Testis (tissue), 5 donors: ENCODE results near the gene ZNF502. TPM values are rescaled to one million over a fixed set of nuclear protein-coding genes. Genes with fewer than 3 reads are reported as not detected.
"Not testable (repeated sequence)": the region's sequence is repeated elsewhere in the genome, so short reads cannot be mapped to it uniquely, and the experiment has no call there.

Experiments
- DNase-seq: peaks from one replicate; pipeline ENCODE4 v3.0.0-alpha.2; 2019
- H3K27ac ChIP-seq, 2 donors: fragments of 200-600 bp; sonication (generic); one replicate each; pipeline ENCODE4 v1.5.1; 2019
- H3K27me3 ChIP-seq: fragments of 200-600 bp; sonication (generic); one replicate; pipeline ENCODE4 v1.5.1; 2019
- H3K36me3 ChIP-seq: fragments of 200-600 bp; sonication (generic); one replicate; pipeline ENCODE4 v1.5.1; 2017; ENCODE audit warnings: low read depth; ENCODE audit errors: missing control alignments
- H3K4me1 ChIP-seq: fragments of 200-600 bp; sonication (generic); one replicate; pipeline ENCODE4 v1.5.1; 2019
- H3K4me3 ChIP-seq, 2 donors: fragments of 200-600 bp; sonication (generic); one replicate each; pipeline ENCODE4 v1.5.1; 2017 to 2019
- H3K9me3 ChIP-seq: fragments of 200-600 bp; sonication (generic); one replicate; pipeline ENCODE4 v1.5.1; 2017
- POLR2A ChIP-seq: fragments of 450-650 bp; IDR thresholded peaks from one replicate; pipeline ENCODE4 v1.6.1; 2017; ENCODE audit warnings: antibody characterized with exemption, mild to moderate bottlenecking, moderate library complexity
- WGBS, 2 donors: methylation state at CpG; one replicate each; pipeline ENCODE4 v1.1.5; 2018; 5-methylcytosine and 5-hydroxymethylcytosine counted together
- intact Hi-C: fragments of 100-400 bp; cut with DNase I; formaldehyde crosslinking; loops from one replicate; pipeline ENCODE4 v1.15.1; 2023; ENCODE audit warnings: low total_unique reads
- long read RNA-seq, 2 donors: transcript quantifications; one replicate each; lab custom pipeline, GENCODE V29; 2026
- polyA plus RNA-seq: library from polyadenylated mRNA; stranded (reverse); fragments of 350-450 nt; fragmentation: Illumina TruSeq; extraction: RNeasy Lipid Tissue Mini Kit (QIAGEN cat#74804); gene quantifications from one replicate; pipeline ENCODE4 v1.2.3, GENCODE V29; 2014; ENCODE audit warnings: low read depth, low replicate concordance; ENCODE audit not compliant: insufficient read depth
- total RNA-seq, 2 donors: library from RNA; depleted of rRNA; stranded (reverse); fragments of >200 nt; gene quantifications; one replicate each; pipeline ENCODE4 v1.2.3, GENCODE V29; 2016
- TF ChIP-seq, protein P1 (sequence below), 3 experiments: fragments of 450-650 bp in 2 of 3; fragments of 200-600 bp in 1 of 3; sonication (generic) in 1 of 3; IDR thresholded peaks; one replicate each; pipeline ENCODE4 v1.5.1; 2016 to 2019; ENCODE audit warnings: antibody characterized with exemption in 3 of 3, mild to moderate bottlenecking in 2 of 3, moderate library complexity in 1 of 3

ZNF502 gene
- total RNA-seq: 10 to 100 TPM; 10.8 to 13.3 TPM
- polyA plus RNA-seq: 9.0 TPM
- long read RNA-seq, donor 1, partial matches to known transcripts: 0 of 2 reads
- long read RNA-seq, donor 1, other reads (novel, unspliced or antisense): 0 of 2 reads
- long read RNA-seq, donor 2, partial matches to known transcripts: 0 of 4 reads
- long read RNA-seq, donor 2, other reads (novel, unspliced or antisense): 0 of 4 reads

DNA sequence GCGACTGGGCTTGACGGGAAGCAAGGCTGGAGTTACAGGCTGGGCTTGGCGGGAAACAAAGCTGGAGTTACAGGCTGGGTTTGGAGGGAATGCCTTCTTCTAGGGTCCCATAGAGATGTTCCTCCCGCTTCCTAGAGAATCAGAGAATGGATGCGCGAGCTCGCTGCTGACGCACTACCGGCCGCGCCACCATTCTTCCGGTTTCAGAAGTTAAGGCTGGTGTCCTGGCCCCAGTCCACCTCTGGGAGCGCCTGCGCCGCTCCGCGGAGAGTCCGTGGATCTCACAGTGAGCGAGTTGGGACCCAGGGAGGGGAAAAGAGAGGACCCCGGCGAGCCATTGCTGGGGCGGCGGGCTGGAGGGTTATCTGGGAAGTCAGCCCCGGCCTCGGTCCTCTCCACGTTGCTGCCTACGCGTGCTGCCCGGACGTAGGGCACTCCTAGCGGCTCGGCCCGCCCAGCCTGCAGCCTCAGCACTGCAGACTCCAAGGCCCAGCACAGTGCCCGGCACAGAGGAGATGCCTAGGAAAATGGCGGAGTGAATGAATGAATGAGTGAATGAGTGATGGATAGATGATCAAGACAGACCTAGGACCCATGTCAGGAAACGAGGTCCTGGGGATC lies at the start of gene ZNF502:
TSS of gene ZNF502 (plus strand) at position 206 of the 621 bp plus-strand sequence. CDS start 7,602 bp downstream, outside the sequence.
- no peaks in the 10 kb centered on the region for H3K9me3 ChIP-seq
- peak within 1 kb of the TSS in 1 of 2 donors; percentile 54 for H3K27ac ChIP-seq

GRCh38 chr3:44665173-44665572 lies 47.3 kb upstream of the ZNF502 start:
- no peaks in the 10 kb centered on the region for H3K27me3 ChIP-seq
- H3K27ac ChIP-seq: no peak overlapping the region
- H3K9me3 ChIP-seq: no peaks in the 10 kb centered on the region
- intact Hi-C loops: no loop called here
- no peaks in the 10 kb centered on the region for H3K4me1 ChIP-seq
- H3K36me3 ChIP-seq: no peaks in the 10 kb centered on the region
- no peak overlapping the region for H3K4me3 ChIP-seq
- 93 to 95% methylated on average over 3 of the region's 3 CpGs for WGBS, 2 donors
- TF ChIP-seq POLR2A: no peak
- TF ChIP-seq, protein P1, sequence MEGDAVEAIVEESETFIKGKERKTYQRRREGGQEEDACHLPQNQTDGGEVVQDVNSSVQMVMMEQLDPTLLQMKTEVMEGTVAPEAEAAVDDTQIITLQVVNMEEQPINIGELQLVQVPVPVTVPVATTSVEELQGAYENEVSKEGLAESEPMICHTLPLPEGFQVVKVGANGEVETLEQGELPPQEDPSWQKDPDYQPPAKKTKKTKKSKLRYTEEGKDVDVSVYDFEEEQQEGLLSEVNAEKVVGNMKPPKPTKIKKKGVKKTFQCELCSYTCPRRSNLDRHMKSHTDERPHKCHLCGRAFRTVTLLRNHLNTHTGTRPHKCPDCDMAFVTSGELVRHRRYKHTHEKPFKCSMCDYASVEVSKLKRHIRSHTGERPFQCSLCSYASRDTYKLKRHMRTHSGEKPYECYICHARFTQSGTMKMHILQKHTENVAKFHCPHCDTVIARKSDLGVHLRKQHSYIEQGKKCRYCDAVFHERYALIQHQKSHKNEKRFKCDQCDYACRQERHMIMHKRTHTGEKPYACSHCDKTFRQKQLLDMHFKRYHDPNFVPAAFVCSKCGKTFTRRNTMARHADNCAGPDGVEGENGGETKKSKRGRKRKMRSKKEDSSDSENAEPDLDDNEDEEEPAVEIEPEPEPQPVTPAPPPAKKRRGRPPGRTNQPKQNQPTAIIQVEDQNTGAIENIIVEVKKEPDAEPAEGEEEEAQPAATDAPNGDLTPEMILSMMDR (IDR thresholded peaks at IDR 0.05): no peak
- DNase-seq: no peak

More for the DNA sequence above, at the start of gene ZNF502:
- Histone ChIP-seq H3K27me3 (no peaks in the 10 kb centered on the region), H3K4me1 (no peaks in the 10 kb centered on the region), H3K4me3 (peak within 1 kb of the TSS; percentile 73 to 81), H3K36me3 (no peaks in the 10 kb centered on the region)
- TF ChIP-seq, protein P1 (IDR thresholded peaks at IDR 0.05): peak; percentile 15 to 49 (median 26)
- TF ChIP-seq POLR2A: no peak
- intact Hi-C loops: no loop called here
- 1 to 3% methylated on average over 14 to 36 of the region's 36 CpGs for WGBS, 2 donors
- peak; percentile 97 for DNase-seq

DNA sequence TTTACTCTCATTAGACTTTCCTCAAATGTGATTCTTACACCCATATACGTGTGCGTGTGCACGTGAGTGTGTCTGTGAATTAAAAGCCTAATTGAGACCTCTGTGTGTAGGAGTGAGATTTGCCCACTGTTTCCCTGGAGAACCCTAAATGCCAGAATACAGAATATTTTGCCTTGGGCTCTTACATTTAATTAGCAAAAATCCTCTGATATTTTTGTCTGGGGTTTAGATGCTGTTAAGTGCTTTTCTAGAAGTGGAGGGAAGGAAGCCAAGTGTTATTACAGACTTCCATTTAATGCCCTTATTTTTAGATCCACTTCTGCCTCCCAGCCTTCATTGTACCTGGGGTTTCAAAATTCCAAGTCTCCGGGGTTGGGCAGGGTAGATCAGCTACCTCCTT lies 46.1 kb upstream of the ZNF502 start:
- no peaks in the 10 kb centered on the region for H3K9me3 ChIP-seq
- H3K4me1 ChIP-seq: no peaks in the 10 kb centered on the region
- no peaks in the 10 kb centered on the region for H3K36me3 ChIP-seq
- intact Hi-C loops: no loop called here
- no peak for DNase-seq
- H3K27ac ChIP-seq: no peak overlapping the region
- WGBS, 2 donors: 90 to 96% methylated on average over 4 of the region's 4 CpGs
- TF ChIP-seq POLR2A: no peak
- TF ChIP-seq, protein P1 (IDR thresholded peaks at IDR 0.05): no peak
- no peak overlapping the region for H3K4me3 ChIP-seq
- H3K27me3 ChIP-seq: no peaks in the 10 kb centered on the region

DNA sequence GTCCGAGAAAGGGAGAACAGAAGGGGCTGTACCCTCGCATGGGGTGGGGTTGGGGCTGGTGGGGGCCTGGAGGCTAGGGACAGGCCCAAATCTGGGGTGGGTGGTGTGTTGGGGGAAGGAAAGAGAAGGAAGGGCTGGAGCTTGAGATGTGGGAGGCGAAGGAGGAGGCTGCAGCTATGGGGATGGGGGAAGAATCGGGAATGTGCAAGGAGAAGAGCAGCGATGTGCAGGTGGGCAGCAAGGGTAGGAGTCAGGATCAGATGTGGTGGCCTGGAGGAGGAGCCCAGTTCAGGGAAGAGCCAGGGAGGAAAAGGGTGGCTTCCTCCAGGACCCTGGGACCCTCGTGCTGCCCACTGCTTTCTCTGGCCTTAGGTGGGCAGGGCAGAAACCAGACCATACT lies 42.7 kb upstream of the ZNF502 start:
- no peaks in the 10 kb centered on the region for H3K36me3 ChIP-seq
- H3K9me3 ChIP-seq: no peaks in the 10 kb centered on the region
- WGBS, 2 donors: 84 to 86% methylated on average over 6 of the region's 6 CpGs
- intact Hi-C loops: no loop called here
- DNase-seq: no peak
- no peaks in the 10 kb centered on the region for H3K27me3 ChIP-seq
- no peaks in the 10 kb centered on the region for H3K4me1 ChIP-seq
- H3K4me3 ChIP-seq: no peak overlapping the region
- H3K27ac ChIP-seq: no peak overlapping the region
- TF ChIP-seq, protein P1 (IDR thresholded peaks at IDR 0.05): no peak
- no peak for TF ChIP-seq POLR2A

GRCh38 chr3:44673466-44673865 lies 39.0 kb upstream of the ZNF502 start:
- H3K27ac ChIP-seq, H3K36me3 ChIP-seq, intact Hi-C loops, H3K4me1 ChIP-seq, H3K9me3 ChIP-seq, H3K27me3 ChIP-seq, H3K4me3 ChIP-seq, DNase-seq: not testable (repeated sequence)
- WGBS, 2 donors: 89 to 96% methylated on average over 8 of the region's 8 CpGs
